ENCODE data around the gene BIVM. TPM values are rescaled to one million over a fixed set of nuclear protein-coding genes. Genes with fewer than 3 reads are reported as not detected.

Gene BIVM
- total RNA-seq, 1 donor from 2014 or later = 33.8 TPM

DNA sequence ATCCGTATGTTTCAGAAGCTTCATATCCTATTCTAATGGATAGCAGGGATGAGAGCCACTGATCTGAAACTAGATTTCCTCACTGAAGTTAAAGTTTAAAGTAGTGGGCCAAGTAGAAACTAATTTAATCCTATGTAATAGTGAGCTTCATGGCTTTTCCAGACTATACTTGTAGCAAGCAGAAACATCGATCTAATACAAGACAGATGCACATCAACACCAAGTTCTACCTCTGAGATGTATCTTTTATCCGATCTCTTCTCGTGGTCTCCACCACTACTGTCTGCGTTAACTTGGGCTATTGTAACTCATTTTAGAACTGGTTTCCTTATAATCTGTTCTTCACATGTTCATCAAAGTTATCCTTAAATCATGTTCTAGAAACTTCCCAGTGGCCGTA, 50.0 kb downstream of the BIVM start:
- Mint-ChIP-seq H3K9me3 (no peaks in the 10 kb centered on the region), H3K36me3 (ENCODE audit: low read depth) (peaks cover 23% of the 10 kb centered on the region), H3K27ac (no peak overlapping the region), H3K27me3 (ENCODE audit: low read depth) (no peaks in the 10 kb centered on the region), H3K4me3 (ENCODE audit: low read depth) (peak overlapping the region; percentile 14), H3K4me1 (ENCODE audit: low read depth) (peaks cover 44% of the 10 kb centered on the region)
- DNase-seq (ENCODE audit: low spot score) = no peak
- intact Hi-C loops (cut with micrococcal nuclease) = loop anchor here (5.0 kb wide), 1 partner anchor 197 kb away; no protein-coding TSS in a partner anchor

DNA sequence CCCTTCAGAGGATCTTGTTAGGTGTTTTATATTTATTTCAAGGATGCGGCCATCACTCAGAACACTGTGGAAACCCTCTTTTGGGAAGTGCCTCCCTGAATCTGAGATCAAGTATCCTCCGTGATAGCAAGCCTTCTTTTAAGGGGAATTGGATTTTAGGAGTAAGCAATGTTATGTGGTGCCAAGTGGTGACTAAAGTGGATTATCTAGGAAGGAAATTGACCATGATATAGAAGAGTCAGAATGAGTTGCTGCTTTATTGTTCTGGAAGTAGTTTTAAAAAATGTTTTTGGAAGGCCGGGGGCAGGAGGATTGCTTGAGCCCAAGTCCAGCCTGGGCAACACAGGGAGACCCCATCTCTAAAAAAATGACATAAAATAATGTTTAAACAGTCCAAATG, 53.6 kb downstream of the BIVM start:
- H3K4me3 Mint-ChIP-seq (ENCODE audit: low read depth) = no peak overlapping the region
- H3K4me1 Mint-ChIP-seq (ENCODE audit: low read depth) = peaks cover 40% of the 10 kb centered on the region
- no peaks in the 10 kb centered on the region for H3K27me3 Mint-ChIP-seq (ENCODE audit: low read depth)
- no peak for DNase-seq (ENCODE audit: low spot score)
- no peaks in the 10 kb centered on the region for H3K9me3 Mint-ChIP-seq
- H3K27ac Mint-ChIP-seq = peak overlapping the region; percentile 29
- intact Hi-C loops (cut with micrococcal nuclease) = no loop called here
- H3K36me3 Mint-ChIP-seq (ENCODE audit: low read depth) = peaks cover 45% of the 10 kb centered on the region

GRCh38 chr13:102854675-102855074, 55.8 kb downstream of the BIVM start:
- peak overlapping the region; percentile 83 for H3K27ac Mint-ChIP-seq
- intact Hi-C loops (cut with micrococcal nuclease) = no loop called here
- no peaks in the 10 kb centered on the region for H3K9me3 Mint-ChIP-seq
- no peaks in the 10 kb centered on the region for H3K27me3 Mint-ChIP-seq (ENCODE audit: low read depth)
- H3K36me3 Mint-ChIP-seq (ENCODE audit: low read depth) = peaks cover 57% of the 10 kb centered on the region
- H3K4me1 Mint-ChIP-seq (ENCODE audit: low read depth) = peaks cover 30% of the 10 kb centered on the region
- no peak for DNase-seq (ENCODE audit: low spot score)
- H3K4me3 Mint-ChIP-seq (ENCODE audit: low read depth) = peak overlapping the region; percentile 6

GRCh38 chr13:102856557-102856956, 57.6 kb downstream of the BIVM start:
- intact Hi-C loops (cut with micrococcal nuclease) = no loop called here
- no peak overlapping the region for H3K4me3 Mint-ChIP-seq (ENCODE audit: low read depth)
- H3K27me3 Mint-ChIP-seq (ENCODE audit: low read depth) = no peaks in the 10 kb centered on the region
- DNase-seq (ENCODE audit: low spot score) = no peak
- H3K27ac Mint-ChIP-seq = no peak overlapping the region
- H3K9me3 Mint-ChIP-seq = no peaks in the 10 kb centered on the region
- peaks cover 64% of the 10 kb centered on the region for H3K36me3 Mint-ChIP-seq (ENCODE audit: low read depth)
- peaks cover 21% of the 10 kb centered on the region for H3K4me1 Mint-ChIP-seq (ENCODE audit: low read depth)

DNA sequence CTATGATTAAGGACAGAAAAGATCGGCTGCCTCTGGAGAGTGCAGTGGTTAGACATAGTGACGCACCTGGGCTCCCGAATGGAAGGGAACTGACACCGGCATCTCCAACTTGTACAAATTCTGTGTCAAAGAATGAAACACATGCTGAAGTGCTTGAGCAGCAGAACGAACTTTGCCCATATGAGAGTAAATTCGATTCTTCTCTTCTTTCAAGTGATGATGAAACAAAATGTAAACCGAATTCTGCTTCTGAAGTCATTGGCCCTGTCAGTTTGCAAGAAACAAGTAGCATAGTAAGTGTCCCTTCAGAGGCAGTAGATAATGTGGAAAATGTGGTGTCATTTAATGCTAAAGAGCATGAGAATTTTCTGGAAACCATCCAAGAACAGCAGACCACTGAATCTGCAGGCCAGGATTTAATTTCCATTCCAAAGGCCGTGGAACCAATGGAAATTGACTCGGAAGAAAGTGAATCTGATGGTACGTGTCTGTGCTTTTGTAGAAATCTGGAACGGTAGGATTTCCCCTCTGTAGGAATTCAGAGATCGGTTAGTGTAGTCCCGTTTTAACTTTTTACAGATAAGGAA, 63.8 kb downstream of the BIVM start:
- H3K27me3 Mint-ChIP-seq (ENCODE audit: low read depth) = no peaks in the 10 kb centered on the region
- no peak overlapping the region for H3K27ac Mint-ChIP-seq
- H3K4me1 Mint-ChIP-seq (ENCODE audit: low read depth) = peaks cover 10% of the 10 kb centered on the region
- DNase-seq (ENCODE audit: low spot score) = no peak
- peaks cover 81% of the 10 kb centered on the region for H3K36me3 Mint-ChIP-seq (ENCODE audit: low read depth)
- H3K4me3 Mint-ChIP-seq (ENCODE audit: low read depth) = no peak overlapping the region
- intact Hi-C loops (cut with micrococcal nuclease) = no loop called here
- no peaks in the 10 kb centered on the region for H3K9me3 Mint-ChIP-seq

GRCh38 chr13:102863590-102863989, 64.7 kb downstream of the BIVM start:
- DNase-seq (ENCODE audit: low spot score) = no peak
- Mint-ChIP-seq H3K36me3 (ENCODE audit: low read depth) (peaks cover 77% of the 10 kb centered on the region), H3K4me1 (ENCODE audit: low read depth) (peaks cover 10% of the 10 kb centered on the region), H3K27ac (no peak overlapping the region), H3K27me3 (ENCODE audit: low read depth) (no peaks in the 10 kb centered on the region), H3K9me3 (no peaks in the 10 kb centered on the region), H3K4me3 (ENCODE audit: low read depth) (no peak overlapping the region)
- intact Hi-C loops (cut with micrococcal nuclease) = no loop called here

DNA sequence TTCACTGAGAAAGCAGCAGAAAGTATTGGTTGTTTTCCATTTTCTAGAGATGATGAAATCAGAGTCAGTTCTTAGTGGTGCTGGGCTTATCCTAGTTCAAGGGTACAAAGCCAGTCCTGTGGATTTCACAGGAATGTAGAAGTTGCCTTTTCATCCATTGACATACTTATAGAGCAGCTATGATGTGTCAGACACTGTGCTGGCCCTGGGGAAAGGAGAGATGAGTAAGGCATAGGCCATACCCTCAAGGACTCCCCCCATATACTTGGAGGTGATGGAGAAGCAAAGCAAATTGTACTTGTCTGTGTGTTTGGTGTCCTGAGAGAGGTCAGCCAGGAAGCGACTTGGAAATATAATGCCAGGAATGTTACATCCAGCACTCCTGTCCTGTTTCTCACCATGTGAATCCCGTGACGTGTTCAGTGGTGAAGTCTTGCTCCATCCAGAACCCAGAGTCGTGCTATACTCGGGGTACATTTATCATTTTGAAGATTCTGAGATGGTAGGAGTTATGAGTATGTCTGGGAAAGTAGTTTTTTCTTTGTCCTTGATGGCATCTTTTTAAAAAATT, 69.5 kb downstream of the BIVM start:
- Mint-ChIP-seq H3K27me3 (ENCODE audit: low read depth) (no peaks in the 10 kb centered on the region), H3K4me3 (ENCODE audit: low read depth) (no peak overlapping the region), H3K36me3 (ENCODE audit: low read depth) (peaks cover 66% of the 10 kb centered on the region), H3K9me3 (no peaks in the 10 kb centered on the region), H3K27ac (peak overlapping the region; percentile 62), H3K4me1 (ENCODE audit: low read depth) (peaks cover 36% of the 10 kb centered on the region)
- no peak for DNase-seq (ENCODE audit: low spot score)
- intact Hi-C loops (cut with micrococcal nuclease) = no loop called here

DNA sequence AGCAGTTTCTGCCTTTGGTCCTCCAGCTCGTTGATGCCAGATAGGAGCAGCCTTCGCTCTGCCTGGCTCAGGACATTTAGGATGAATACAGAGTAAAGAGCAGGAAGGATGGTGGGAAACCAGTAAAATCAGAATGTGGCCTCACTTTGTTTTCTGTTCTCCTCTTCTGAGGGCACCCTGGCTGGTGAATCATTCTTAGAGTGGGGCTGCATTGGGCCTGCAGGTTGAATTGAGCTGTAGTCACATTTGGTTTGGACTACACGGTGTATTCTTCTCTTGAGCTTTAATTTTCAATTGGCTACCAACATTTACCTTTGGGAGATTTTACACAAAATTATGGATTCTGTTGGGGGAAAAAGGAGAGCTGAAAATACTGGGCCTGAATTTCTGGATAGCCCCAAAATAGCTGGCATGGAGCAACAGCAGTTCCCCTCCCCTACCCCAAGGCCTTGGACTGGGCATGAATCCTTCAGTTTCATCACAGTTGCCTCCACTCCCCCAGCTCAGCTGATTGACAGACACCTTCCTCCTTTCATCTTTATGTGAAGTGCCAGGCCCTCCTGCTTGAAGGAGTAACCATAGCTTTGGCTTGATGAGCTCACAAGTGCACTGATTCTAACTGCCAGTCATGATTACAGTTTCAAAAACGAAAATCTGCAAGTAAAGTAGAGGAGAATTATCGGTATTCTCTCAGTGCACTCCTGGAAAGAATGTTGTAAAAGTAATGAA, 71.2 kb downstream of the BIVM start:
- peak overlapping the region; percentile 35 for H3K27ac Mint-ChIP-seq
- H3K4me3 Mint-ChIP-seq (ENCODE audit: low read depth) = no peak overlapping the region
- DNase-seq (ENCODE audit: low spot score) = no peak
- H3K9me3 Mint-ChIP-seq = no peaks in the 10 kb centered on the region
- H3K4me1 Mint-ChIP-seq (ENCODE audit: low read depth) = peaks cover 34% of the 10 kb centered on the region
- intact Hi-C loops (cut with micrococcal nuclease) = loop anchor here (1.0 to 5.0 kb wide), 2 partner anchors 24 to 47 kb away; partner anchors contain the start of gene ERCC5
- no peaks in the 10 kb centered on the region for H3K27me3 Mint-ChIP-seq (ENCODE audit: low read depth)
- H3K36me3 Mint-ChIP-seq (ENCODE audit: low read depth) = peaks cover 57% of the 10 kb centered on the region

DNA sequence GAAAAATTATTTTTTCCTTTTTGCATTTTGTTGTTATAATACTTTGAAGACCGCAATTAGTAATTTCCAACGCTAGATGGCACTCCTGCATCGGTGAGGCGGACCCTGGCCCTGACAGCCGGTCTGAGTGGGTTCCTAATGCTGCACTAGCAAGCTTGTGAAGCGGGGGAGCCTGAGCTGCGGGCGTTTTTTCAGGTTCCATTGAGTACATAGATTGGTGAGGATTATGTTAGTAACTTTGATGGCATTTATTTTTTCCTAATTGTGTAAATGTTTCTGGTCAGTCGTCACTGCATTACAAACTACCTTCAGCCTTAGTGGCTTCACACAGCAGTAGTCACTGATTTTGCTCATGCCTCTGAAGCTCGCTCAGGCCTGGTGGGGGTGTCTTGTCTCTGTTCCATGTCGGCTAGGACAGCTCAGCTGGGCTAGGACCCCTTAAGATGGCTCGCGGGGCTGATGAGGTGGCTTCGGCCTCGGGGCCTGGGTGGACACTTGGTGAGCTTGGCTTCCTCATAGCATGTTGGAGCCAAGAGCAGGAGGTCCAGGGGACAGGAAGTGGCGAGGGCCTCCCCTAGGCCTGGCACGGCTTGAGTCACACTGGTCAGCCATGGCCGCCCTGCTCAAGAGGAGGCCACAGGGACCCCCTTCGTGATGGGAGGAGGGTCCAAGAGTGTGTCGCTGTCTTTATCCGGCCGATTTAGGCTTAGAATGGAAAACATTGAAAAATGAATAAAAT, 71.9 kb downstream of the BIVM start:
- intact Hi-C loops (cut with micrococcal nuclease) = loop anchor here (1.0 to 5.0 kb wide), 2 partner anchors 25 to 46 kb away; partner anchors contain the start of gene ERCC5
- DNase-seq (ENCODE audit: low spot score) = no peak
- no peaks in the 10 kb centered on the region for H3K27me3 Mint-ChIP-seq (ENCODE audit: low read depth)
- H3K27ac Mint-ChIP-seq = peak overlapping the region; percentile 35
- peaks cover 58% of the 10 kb centered on the region for H3K36me3 Mint-ChIP-seq (ENCODE audit: low read depth)
- no peaks in the 10 kb centered on the region for H3K9me3 Mint-ChIP-seq
- H3K4me1 Mint-ChIP-seq (ENCODE audit: low read depth) = peaks cover 33% of the 10 kb centered on the region
- no peak overlapping the region for H3K4me3 Mint-ChIP-seq (ENCODE audit: low read depth)

DNA sequence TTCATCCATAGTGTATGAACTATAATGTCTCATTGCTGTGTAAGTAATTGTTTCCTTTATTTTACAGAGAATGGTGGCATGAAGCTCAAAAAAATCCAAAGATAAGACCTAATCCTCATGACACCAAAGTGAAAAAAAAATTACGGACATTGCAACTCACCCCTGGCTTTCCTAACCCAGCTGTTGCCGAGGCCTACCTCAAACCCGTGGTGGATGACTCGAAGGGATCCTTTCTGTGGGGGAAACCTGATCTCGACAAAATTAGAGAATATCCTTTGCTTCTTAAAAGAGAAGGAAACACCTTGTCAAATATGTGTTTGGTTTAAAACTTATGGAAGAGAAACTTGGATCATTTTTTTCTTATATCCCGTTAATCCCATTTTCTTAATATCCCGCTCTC, 73.2 kb downstream of the BIVM start:
- no peaks in the 10 kb centered on the region for H3K9me3 Mint-ChIP-seq
- H3K4me3 Mint-ChIP-seq (ENCODE audit: low read depth) = no peak overlapping the region
- no peaks in the 10 kb centered on the region for H3K27me3 Mint-ChIP-seq (ENCODE audit: low read depth)
- H3K4me1 Mint-ChIP-seq (ENCODE audit: low read depth) = peaks cover 33% of the 10 kb centered on the region
- peaks cover 61% of the 10 kb centered on the region for H3K36me3 Mint-ChIP-seq (ENCODE audit: low read depth)
- DNase-seq (ENCODE audit: low spot score) = no peak
- intact Hi-C loops (cut with micrococcal nuclease) = loop anchor here (2.0 to 5.0 kb wide), 3 partner anchors 45 to 1245 kb away; no protein-coding TSS in a partner anchor
- peak overlapping the region; percentile 61 for H3K27ac Mint-ChIP-seq

GRCh38 chr13:102872531-102872930, 73.6 kb downstream of the BIVM start:
- Mint-ChIP-seq H3K36me3 (ENCODE audit: low read depth) (peaks cover 60% of the 10 kb centered on the region), H3K27ac (peak overlapping the region; percentile 61), H3K27me3 (ENCODE audit: low read depth) (no peaks in the 10 kb centered on the region), H3K4me3 (ENCODE audit: low read depth) (peak overlapping the region; percentile 20), H3K4me1 (ENCODE audit: low read depth) (peaks cover 33% of the 10 kb centered on the region), H3K9me3 (no peaks in the 10 kb centered on the region)
- intact Hi-C loops (cut with micrococcal nuclease) = loop anchor here (2.0 to 5.0 kb wide), 3 partner anchors 45 to 1246 kb away; no protein-coding TSS in a partner anchor
- no peak for DNase-seq (ENCODE audit: low spot score)

DNA sequence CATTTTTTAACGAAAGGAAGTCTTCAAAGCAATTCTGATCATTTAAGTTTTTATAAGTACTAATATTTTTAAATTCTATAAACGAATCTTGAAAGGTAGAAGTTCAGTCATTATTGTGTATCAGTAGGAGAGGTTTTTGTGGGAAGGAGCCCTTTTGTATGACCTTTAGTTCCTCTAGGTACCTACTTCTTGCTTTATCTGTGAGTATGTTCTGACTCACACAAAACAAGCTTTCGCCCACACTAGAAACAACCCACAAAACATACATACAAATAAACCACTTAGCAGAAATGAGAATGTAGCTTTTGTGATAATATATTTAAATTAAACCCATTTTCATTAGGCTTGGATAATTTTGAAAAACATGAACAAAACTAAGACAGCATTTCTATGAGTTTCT, 74.7 kb downstream of the BIVM start:
- H3K9me3 Mint-ChIP-seq = no peaks in the 10 kb centered on the region
- H3K4me1 Mint-ChIP-seq (ENCODE audit: low read depth) = peaks cover 33% of the 10 kb centered on the region
- no peak for DNase-seq (ENCODE audit: low spot score)
- H3K36me3 Mint-ChIP-seq (ENCODE audit: low read depth) = peaks cover 63% of the 10 kb centered on the region
- H3K4me3 Mint-ChIP-seq (ENCODE audit: low read depth) = no peak overlapping the region
- intact Hi-C loops (cut with micrococcal nuclease) = loop anchor here (1.0 to 5.0 kb wide), 4 partner anchors 26 to 1247 kb away; no protein-coding TSS in a partner anchor
- no peak overlapping the region for H3K27ac Mint-ChIP-seq
- H3K27me3 Mint-ChIP-seq (ENCODE audit: low read depth) = no peaks in the 10 kb centered on the region

Data from activated T-helper 2 cell treated with anti-CD3 and anti-CD28 coated beads, Interferon-gamma antibody, Interleukin-2, Interleukin-4, amounts not matched to agents 10 μg/mL and 5 μg/mL and 100 μg/mL, durations not matched to agents 14 hours and 24 hours and 36 hours (primary cell).